K562 (cell line): Measurements from ENCODE around the gene CTXND1.

ENCODE experiments used
- ARID4B ChIP-seq: sonication (generic); formaldehyde crosslinking; IDR thresholded peaks from 2 replicates; pipeline ENCODE4 v1.8.0; 2022; ENCODE audit warnings: mild to moderate bottlenecking, missing genetic modification reagents
- CTCF ChIP-seq, 3 experiments: IDR thresholded peaks in 2 of 3; conservative IDR thresholded peaks in 1 of 3; 2 replicates each; pipeline ENCODE4 v1.5.1; 2011 to 2012; ENCODE audit warnings: low read length in 3 of 3, mild to moderate bottlenecking in 3 of 3, control low read depth in 2 of 3, improper control_type of control experiment in 1 of 3, inconsistent platforms in 1 of 3, low read depth in 1 of 3, mixed read lengths in 1 of 3, moderate library complexity in 1 of 3; ENCODE audit not compliant: insufficient read depth in 2 of 3
- ELF1 ChIP-seq: fragments of 200-800 bp; sonication (Bioruptor generic); IDR thresholded peaks from 2 replicates; pipeline ENCODE4 v1.6.1; 2016; ENCODE audit warnings: missing genetic modification characterization, missing compliant biosample characterization
- RB1 ChIP-seq: fragments of 450-650 bp; IDR thresholded peaks from 2 replicates; pipeline ENCODE4 v1.6.1; 2017; ENCODE audit warnings: low read depth, mild to moderate bottlenecking
- SP2 ChIP-seq: IDR thresholded peaks from 2 replicates; pipeline ENCODE4 v1.6.1; 2011; ENCODE audit warnings: mild to moderate bottlenecking, low read depth, low read length, moderate library complexity; ENCODE audit not compliant: poor library complexity, severe bottlenecking; ENCODE audit errors: extremely low read depth
- ZBTB1 ChIP-seq: sonication (generic); formaldehyde crosslinking; IDR thresholded peaks from 2 replicates; pipeline ENCODE4 v1.8.1; 2023; ENCODE audit warnings: missing genetic modification reagents, low read depth, mild to moderate bottlenecking, borderline replicate concordance

GRCh38 chr15:80241508-80241907, 10.5 kb downstream of the CTXND1 start:
- no peak for TF ChIP-seq CTCF (IDR thresholded peaks at IDR 0.05 in 2 of 3, conservative IDR thresholded peaks at IDR 0.05 in 1 of 3; ENCODE audit: insufficient read depth in 2 of 3, low read depth in 1 of 3, low read length in 3 of 3)
- no peak for TF ChIP-seq SP2
- no peak for TF ChIP-seq ELF1 (tag)
- no peak for TF ChIP-seq ARID4B (CRISPR knock-in tag)
- TF ChIP-seq ZBTB1, result no peak
- TF ChIP-seq RB1, result no peak
